ENCODE data around the gene CD84. TPM values are rescaled to one million over a fixed set of nuclear protein-coding genes. Genes with fewer than 3 reads are reported as not detected.

Gene CD84
- total RNA-seq, 2 experiments from 2014 or later, result 32.7 to 36.9 TPM

DNA sequence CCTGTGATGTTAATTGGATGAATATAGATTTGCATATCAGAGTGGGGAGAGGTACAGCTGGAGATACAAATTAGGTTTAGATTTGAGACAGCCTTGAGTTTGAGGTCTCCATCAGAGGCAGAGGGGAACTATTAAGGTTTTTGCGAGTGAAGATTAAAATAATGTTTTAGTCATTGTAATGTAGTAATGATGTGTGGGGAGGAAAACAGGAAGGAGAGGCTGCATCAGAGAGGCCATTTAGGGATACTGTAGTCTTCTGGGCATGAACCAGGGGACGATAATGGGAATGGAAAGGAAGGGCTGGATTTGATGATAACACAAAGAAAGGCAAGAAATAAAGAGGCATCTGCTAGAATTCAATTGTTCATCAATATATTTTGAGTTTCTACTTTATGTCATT, 9.5 kb downstream of the CD84 start:
- Histone ChIP-seq H3K36me3 (ENCODE audit: insufficient read depth, low read length) (peaks cover 11% of the 10 kb centered on the region), H3K9me3 (ENCODE audit: control insufficient read depth in 1 of 2, insufficient read depth in 1 of 2, low read length in 2 of 2) (no peaks in the 10 kb centered on the region), H3K27ac (ENCODE audit: low read depth in 1 of 2, low read length in 2 of 2) (peak overlapping the region; percentile 33 to 76), H3K27me3 (ENCODE audit: control insufficient read depth in 1 of 2, insufficient read depth in 2 of 2, low read length in 2 of 2) (no peaks in the 10 kb centered on the region), H3K4me1 (ENCODE audit: insufficient read depth, low read length) (peaks cover 85% of the 10 kb centered on the region), H3K4me3 (ENCODE audit: low read length) (no peak overlapping the region)
- intact Hi-C loops (cut with DNase I, micrococcal nuclease), result no loop called here
- TF ChIP-seq, protein P1, sequence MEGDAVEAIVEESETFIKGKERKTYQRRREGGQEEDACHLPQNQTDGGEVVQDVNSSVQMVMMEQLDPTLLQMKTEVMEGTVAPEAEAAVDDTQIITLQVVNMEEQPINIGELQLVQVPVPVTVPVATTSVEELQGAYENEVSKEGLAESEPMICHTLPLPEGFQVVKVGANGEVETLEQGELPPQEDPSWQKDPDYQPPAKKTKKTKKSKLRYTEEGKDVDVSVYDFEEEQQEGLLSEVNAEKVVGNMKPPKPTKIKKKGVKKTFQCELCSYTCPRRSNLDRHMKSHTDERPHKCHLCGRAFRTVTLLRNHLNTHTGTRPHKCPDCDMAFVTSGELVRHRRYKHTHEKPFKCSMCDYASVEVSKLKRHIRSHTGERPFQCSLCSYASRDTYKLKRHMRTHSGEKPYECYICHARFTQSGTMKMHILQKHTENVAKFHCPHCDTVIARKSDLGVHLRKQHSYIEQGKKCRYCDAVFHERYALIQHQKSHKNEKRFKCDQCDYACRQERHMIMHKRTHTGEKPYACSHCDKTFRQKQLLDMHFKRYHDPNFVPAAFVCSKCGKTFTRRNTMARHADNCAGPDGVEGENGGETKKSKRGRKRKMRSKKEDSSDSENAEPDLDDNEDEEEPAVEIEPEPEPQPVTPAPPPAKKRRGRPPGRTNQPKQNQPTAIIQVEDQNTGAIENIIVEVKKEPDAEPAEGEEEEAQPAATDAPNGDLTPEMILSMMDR (IDR thresholded peaks at IDR 0.05), result no peak
- ChIA-PET POLR2A (interaction anchor here (0.8 to 12.1 kb wide), 3 partner anchors 7 to 59 kb away, joined by 3 to 189 read pairs (median 4); partner anchors contain the start of gene CD84), CTCF (no interaction called here)
- peak overlapping the region; percentile 87 for H3K27ac Mint-ChIP-seq
- H3K9me3 Mint-ChIP-seq, result no peaks in the 10 kb centered on the region
- DNase-seq (no peak), ATAC-seq (ENCODE audit: poor library complexity) (no peak)
- H3K4me3 Mint-ChIP-seq, result peak overlapping the region; percentile 36
- no peaks in the 10 kb centered on the region for H3K27me3 Mint-ChIP-seq
- peaks cover 95% of the 10 kb centered on the region for H3K4me1 Mint-ChIP-seq (ENCODE audit: low read depth)
- peaks cover 55% of the 10 kb centered on the region for H3K36me3 Mint-ChIP-seq (ENCODE audit: low read depth)

DNA sequence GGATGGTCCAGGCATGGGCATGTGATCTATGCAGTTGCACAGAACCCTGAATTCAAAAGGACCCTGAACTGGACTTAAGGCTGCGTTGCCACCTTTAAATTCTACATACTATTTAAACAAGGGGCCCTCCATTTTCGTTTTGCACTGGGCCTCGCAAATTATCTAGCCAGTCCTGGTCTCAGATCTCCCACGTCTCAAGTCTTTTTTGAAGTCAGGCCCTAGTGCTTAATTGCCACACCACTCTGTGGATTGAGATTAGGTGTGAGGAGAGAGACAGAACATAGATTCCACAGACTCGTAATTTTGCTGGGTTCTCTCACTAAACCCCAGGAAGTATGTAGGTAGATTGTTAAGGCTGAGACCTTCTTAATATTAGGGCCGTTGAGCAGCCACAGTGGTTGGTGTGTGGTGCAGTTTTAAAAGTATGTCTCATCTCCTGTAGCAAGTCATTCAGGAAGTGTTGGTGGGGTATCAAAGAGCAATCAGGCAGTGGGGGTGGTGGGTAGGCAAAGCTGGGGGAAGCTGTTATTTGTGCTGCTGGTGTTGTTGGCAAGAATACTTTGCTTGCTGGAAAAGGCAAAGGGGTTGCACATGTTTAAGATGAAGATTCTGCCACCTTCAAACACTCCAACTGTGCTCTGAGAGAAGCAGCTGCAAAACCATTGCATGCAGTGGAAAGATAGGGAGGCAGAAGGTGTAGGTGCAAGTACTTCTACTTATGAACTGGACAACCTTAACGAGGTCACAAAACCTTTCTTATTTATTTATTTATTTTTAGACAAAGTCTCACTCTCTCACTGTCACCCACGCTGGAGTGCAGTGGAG, 11.2 kb downstream of the CD84 start:
- H3K4me1 ChIP-seq (ENCODE audit: insufficient read depth, low read length), result peaks cover 74% of the 10 kb centered on the region
- Mint-ChIP-seq H3K4me3 (peak overlapping the region; percentile 62), H3K27me3 (no peaks in the 10 kb centered on the region), H3K9me3 (no peaks in the 10 kb centered on the region), H3K4me1 (ENCODE audit: low read depth) (peaks cover 86% of the 10 kb centered on the region), H3K36me3 (ENCODE audit: low read depth) (peaks cover 66% of the 10 kb centered on the region), H3K27ac (peak overlapping the region; percentile 87)
- no peaks in the 10 kb centered on the region for H3K9me3 ChIP-seq (ENCODE audit: control insufficient read depth in 1 of 2, insufficient read depth in 1 of 2, low read length in 2 of 2)
- ChIA-PET CTCF (interaction anchor here (1.1 to 1.5 kb wide), 4 partner anchors 9 to 107 kb away, joined by 3 to 8 read pairs (median 4); no protein-coding TSS in a partner anchor), POLR2A (interaction anchor here (0.6 to 12.1 kb wide), 11 partner anchors 8 to 230 kb away, joined by 3 to 189 read pairs (median 3); partner anchors contain the start of genes CD84 and SLAMF6)
- peak overlapping the region; percentile 66 to 76 for H3K27ac ChIP-seq (ENCODE audit: low read depth in 1 of 2, low read length in 2 of 2)
- TF ChIP-seq, protein P1 (IDR thresholded peaks at IDR 0.05), result no peak
- H3K4me3 ChIP-seq (ENCODE audit: low read length), result peak overlapping the region; percentile 18
- ATAC-seq (ENCODE audit: poor library complexity) (peak; percentile 94), DNase-seq (peak; percentile 31 to 83 (median 66))
- H3K36me3 ChIP-seq (ENCODE audit: insufficient read depth, low read length), result peaks cover 27% of the 10 kb centered on the region
- no peaks in the 10 kb centered on the region for H3K27me3 ChIP-seq (ENCODE audit: control insufficient read depth in 1 of 2, insufficient read depth in 2 of 2, low read length in 2 of 2)
- intact Hi-C loops (cut with DNase I, micrococcal nuclease), result loop anchor here in 1 of 2 experiments (1.0 kb wide), 1 partner anchor 10 kb away; no protein-coding TSS in a partner anchor

DNA sequence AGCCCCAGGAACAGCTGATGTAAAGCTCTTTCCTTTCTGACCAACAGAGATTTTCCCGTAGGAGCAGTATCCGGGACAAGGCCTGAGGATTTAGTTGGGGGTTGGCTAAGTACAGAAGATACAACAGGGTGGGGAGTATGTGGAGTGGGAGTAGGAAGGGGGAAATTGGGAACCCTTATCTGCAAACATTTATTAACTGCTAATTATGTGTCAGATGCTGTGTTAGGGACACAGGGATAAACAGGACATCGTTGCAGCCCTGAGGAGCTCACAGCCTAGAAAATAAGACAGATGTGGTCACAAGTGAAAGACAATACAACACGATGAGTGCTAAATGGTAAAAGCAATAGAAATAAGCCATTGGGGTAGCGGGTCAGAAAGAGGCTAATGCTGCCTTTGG, 12.0 kb downstream of the CD84 start:
- ChIA-PET CTCF (interaction anchor here (1.5 kb wide), 2 partner anchors 9 to 17 kb away, joined by 4 to 5 read pairs; no protein-coding TSS in a partner anchor), POLR2A (interaction anchor here (12.1 kb wide), 1 partner anchor 10 kb away, joined by 189 read pairs; the partner anchor contains the start of gene CD84)
- no peak for ATAC-seq (ENCODE audit: poor library complexity)
- Mint-ChIP-seq H3K4me1 (ENCODE audit: low read depth) (peaks cover 83% of the 10 kb centered on the region), H3K4me3 (peak overlapping the region; percentile 62), H3K36me3 (ENCODE audit: low read depth) (peaks cover 73% of the 10 kb centered on the region), H3K27me3 (no peaks in the 10 kb centered on the region), H3K9me3 (no peaks in the 10 kb centered on the region), H3K27ac (peak overlapping the region; percentile 87)
- Histone ChIP-seq H3K27me3 (ENCODE audit: control insufficient read depth in 1 of 2, insufficient read depth in 2 of 2, low read length in 2 of 2) (no peaks in the 10 kb centered on the region), H3K9me3 (ENCODE audit: control insufficient read depth in 1 of 2, insufficient read depth in 1 of 2, low read length in 2 of 2) (no peaks in the 10 kb centered on the region), H3K36me3 (ENCODE audit: insufficient read depth, low read length) (peaks cover 24% of the 10 kb centered on the region), H3K27ac (ENCODE audit: low read depth in 1 of 2, low read length in 2 of 2) (peak overlapping the region; percentile 66 to 76), H3K4me1 (ENCODE audit: insufficient read depth, low read length) (peaks cover 68% of the 10 kb centered on the region), H3K4me3 (ENCODE audit: low read length) (no peak overlapping the region)
- intact Hi-C loops (cut with DNase I, micrococcal nuclease), result no loop called here
- TF ChIP-seq, protein P1 (IDR thresholded peaks at IDR 0.05), result no peak
- no peak for DNase-seq
